NCI-H2196 (cell line): Measurements from ENCODE around the gene CEMIP.

Experiments used
- DNase-seq: peaks from one replicate; lab custom pipeline; 2025; ENCODE audit not compliant: unreplicated experiment; lab: John Stamatoyannopoulos, UW

Gene CEMIP

GRCh38 chr15:80822676-80823075 is 43.5 kb downstream of the CEMIP start:
- DNase-seq, result no peak

- no peak for DNase-seq
These were observed 44.0 kb downstream of the CEMIP start for GRCh38 chr15:80823120-80823519.

- no peak for DNase-seq
These were observed 44.8 kb downstream of the CEMIP start for GRCh38 chr15:80823995-80824394.

- peak; percentile 45 for DNase-seq
These were observed 46.3 kb downstream of the CEMIP start for GRCh38 chr15:80825361-80826030.

GRCh38 chr15:80828796-80829195 is 49.6 kb downstream of the CEMIP start:
- DNase-seq, result no peak

GRCh38 chr15:80830677-80831076 is 51.5 kb downstream of the CEMIP start:
- no peak for DNase-seq

GRCh38 chr15:80831192-80831591 is 52.0 kb downstream of the CEMIP start:
- DNase-seq, result no peak

GRCh38 chr15:80831606-80832224 is 52.5 kb downstream of the CEMIP start:
- DNase-seq, result peak; percentile 4

GRCh38 chr15:80832686-80833085 is 53.5 kb downstream of the CEMIP start:
- DNase-seq, result no peak

GRCh38 chr15:80834402-80834801 is 55.2 kb downstream of the CEMIP start:
- DNase-seq, result no peak

GRCh38 chr15:80834906-80835305 is 55.7 kb downstream of the CEMIP start:
- no peak for DNase-seq

- DNase-seq, result no peak
These were observed 56.2 kb downstream of the CEMIP start for GRCh38 chr15:80835336-80835735.

GRCh38 chr15:80836223-80836622 is 57.1 kb downstream of the CEMIP start:
- no peak for DNase-seq

GRCh38 chr15:80837006-80837405 is 57.8 kb downstream of the CEMIP start:
- no peak for DNase-seq

- no peak for DNase-seq
These were observed 58.8 kb downstream of the CEMIP start for GRCh38 chr15:80838012-80838411.

GRCh38 chr15:80838666-80839065 is 59.5 kb downstream of the CEMIP start:
- no peak for DNase-seq

GRCh38 chr15:80839764-80840130 is 60.6 kb downstream of the CEMIP start:
- no peak for DNase-seq

GRCh38 chr15:80840182-80841130 is 61.3 kb downstream of the CEMIP start:
- no peak for DNase-seq

GRCh38 chr15:80841541-80841940 is 62.4 kb downstream of the CEMIP start:
- DNase-seq, result no peak

GRCh38 chr15:80844011-80844732 is 65.0 kb downstream of the CEMIP start:
- DNase-seq, result no peak
